ENCODE results near the gene CDC20B.
"Not testable (repeated sequence)": the region's sequence is repeated elsewhere in the genome, so short reads cannot be mapped to it uniquely, and the experiment has no call there.

The CDC20B gene

DNA sequence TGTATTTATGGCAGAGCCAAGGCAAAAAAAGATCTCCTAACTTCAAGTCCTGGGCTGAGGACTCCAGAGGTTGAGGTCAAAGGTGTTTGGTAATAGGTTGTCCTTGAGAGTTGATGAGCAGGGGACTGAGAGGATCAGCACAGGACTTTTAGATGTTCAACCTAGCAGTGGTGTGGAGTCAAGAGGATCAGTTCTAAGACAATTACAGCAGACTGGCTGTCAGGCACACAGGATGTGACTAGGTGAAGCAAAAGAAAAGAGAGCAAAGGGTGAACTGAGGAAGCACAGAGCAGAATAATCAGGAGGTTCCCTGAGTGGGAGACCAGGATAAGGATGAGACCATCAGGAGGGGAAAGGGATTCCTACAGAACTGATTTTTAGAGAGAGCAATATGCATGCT is 59.6 kb downstream of the CDC20B start:
- Histone ChIP-seq H3K9ac (ENCODE audit: low read length) (no peak overlapping the region), H3K79me2 (ENCODE audit: control insufficient read depth, insufficient read depth, low read length, poor library complexity) (no peaks in the 10 kb centered on the region), H3K36me3 (ENCODE audit: control insufficient read depth in 1 of 2, insufficient read depth in 2 of 2, low read length in 2 of 2) (no peaks in the 10 kb centered on the region), H3K4me3 (ENCODE audit: low read depth, low read length) (no peak overlapping the region), H2AFZ (ENCODE audit: insufficient read depth, low read length, poor library complexity) (no peak overlapping the region), H3K27me3 (ENCODE audit: insufficient read depth, low read length) (no peaks in the 10 kb centered on the region), H2AK5ac (ENCODE audit: low read length) (no peak overlapping the region), H2BK12ac (ENCODE audit: low read length) (no peak overlapping the region), H3K9me3 (ENCODE audit: insufficient read depth, low read depth, low read length) (peaks cover 1% of the 10 kb centered on the region), H3K27ac (ENCODE audit: low read depth, low read length) (no peak overlapping the region), H2BK120ac (ENCODE audit: insufficient read depth, low read length, poor library complexity) (no peak overlapping the region), H3K23ac (ENCODE audit: low read length) (no peak overlapping the region), H4K12ac (ENCODE audit: low read depth, low read length) (no peak overlapping the region), H3K14ac (ENCODE audit: low read length) (no peak overlapping the region), H4K91ac (ENCODE audit: low read depth, low read length) (no peak overlapping the region), H3K4ac (ENCODE audit: low read depth, low read length) (no peak overlapping the region), H3K18ac (ENCODE audit: low read length) (no peak overlapping the region), H3K4me2 (ENCODE audit: low read length) (no peak overlapping the region), H4K8ac (ENCODE audit: low read depth, low read length) (no peak overlapping the region), H3K4me1 (ENCODE audit: control insufficient read depth in 1 of 2, insufficient read depth in 2 of 2, low read length in 2 of 2) (no peaks in the 10 kb centered on the region), H3K79me1 (ENCODE audit: low read length) (no peaks in the 10 kb centered on the region), H2BK5ac (ENCODE audit: low read depth, low read length, poor library complexity) (no peak overlapping the region)
- DNase-seq: no peak

DNA sequence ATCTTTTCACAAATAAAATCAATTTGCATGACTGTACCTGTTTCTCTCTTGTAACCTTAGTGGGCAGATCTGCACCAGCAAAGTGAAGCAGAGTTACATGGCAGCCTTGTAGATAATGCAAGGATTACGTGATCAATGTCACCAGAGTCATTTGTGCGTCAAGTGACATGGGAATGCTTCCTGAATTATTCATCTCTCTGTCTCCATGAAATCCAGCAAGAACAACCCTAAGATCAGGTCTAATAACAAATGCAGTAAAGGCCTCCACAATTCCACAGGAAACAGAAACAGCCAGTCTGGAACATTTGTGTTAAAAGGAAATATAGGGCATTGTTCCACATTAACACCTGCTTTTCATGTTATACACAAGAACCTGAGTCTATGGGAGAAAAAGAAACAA is 62.8 kb downstream of the CDC20B start:
- H3K23ac ChIP-seq (ENCODE audit: low read length): no peak overlapping the region
- no peak overlapping the region for H2BK5ac ChIP-seq (ENCODE audit: low read depth, low read length, poor library complexity)
- H2BK120ac ChIP-seq (ENCODE audit: insufficient read depth, low read length, poor library complexity): no peak overlapping the region
- no peak overlapping the region for H3K4ac ChIP-seq (ENCODE audit: low read depth, low read length)
- H3K9me3 ChIP-seq (ENCODE audit: insufficient read depth, low read depth, low read length): no peaks in the 10 kb centered on the region
- no peak overlapping the region for H4K91ac ChIP-seq (ENCODE audit: low read depth, low read length)
- H3K9ac ChIP-seq (ENCODE audit: low read length): no peak overlapping the region
- H3K4me1 ChIP-seq (ENCODE audit: control insufficient read depth in 1 of 2, insufficient read depth in 2 of 2, low read length in 2 of 2): no peaks in the 10 kb centered on the region
- no peak overlapping the region for H3K4me3 ChIP-seq (ENCODE audit: low read depth, low read length)
- no peak overlapping the region for H3K18ac ChIP-seq (ENCODE audit: low read length)
- H2AFZ ChIP-seq (ENCODE audit: insufficient read depth, low read length, poor library complexity): no peak overlapping the region
- no peak for DNase-seq
- H3K27me3 ChIP-seq (ENCODE audit: insufficient read depth, low read length): no peaks in the 10 kb centered on the region
- no peak overlapping the region for H4K8ac ChIP-seq (ENCODE audit: low read depth, low read length)
- H3K4me2 ChIP-seq (ENCODE audit: low read length): no peak overlapping the region
- no peak overlapping the region for H2BK12ac ChIP-seq (ENCODE audit: low read length)
- no peak overlapping the region for H3K14ac ChIP-seq (ENCODE audit: low read length)
- H3K79me1 ChIP-seq (ENCODE audit: low read length): no peaks in the 10 kb centered on the region
- H3K79me2 ChIP-seq (ENCODE audit: control insufficient read depth, insufficient read depth, low read length, poor library complexity): no peaks in the 10 kb centered on the region
- no peak overlapping the region for H3K27ac ChIP-seq (ENCODE audit: low read depth, low read length)
- H3K36me3 ChIP-seq (ENCODE audit: control insufficient read depth in 1 of 2, insufficient read depth in 2 of 2, low read length in 2 of 2): no peaks in the 10 kb centered on the region
- H4K12ac ChIP-seq (ENCODE audit: low read depth, low read length): no peak overlapping the region
- WGBS (ENCODE audit: extremely low coverage, insufficient coverage, insufficient read length): no CpG with 5 or more reads among the region's 2 CpGs
- no peak overlapping the region for H2AK5ac ChIP-seq (ENCODE audit: low read length)

DNA sequence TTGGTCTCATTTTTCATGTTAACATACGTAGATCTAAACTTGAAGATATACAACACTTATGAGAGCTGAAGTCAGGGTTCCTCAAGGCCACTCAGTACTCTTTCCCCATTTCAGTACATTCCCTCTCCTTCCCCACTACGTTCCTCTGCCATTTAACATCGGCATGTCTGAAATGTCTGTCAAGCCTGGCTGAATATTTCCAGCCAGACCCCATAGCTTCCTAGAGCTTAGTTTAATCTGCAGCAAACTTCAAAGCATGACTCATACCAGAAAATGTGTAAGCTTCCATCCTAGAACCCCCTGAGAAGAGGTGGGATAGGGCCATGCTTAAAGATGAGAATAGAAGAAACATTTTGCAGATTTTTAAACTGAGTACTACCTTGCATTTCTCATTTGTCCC is 64.3 kb downstream of the CDC20B start:
- Histone ChIP-seq H4K91ac (ENCODE audit: low read depth, low read length) (no peak overlapping the region), H3K23ac (ENCODE audit: low read length) (no peak overlapping the region), H3K9ac (ENCODE audit: low read length) (no peak overlapping the region), H3K4me3 (ENCODE audit: low read depth, low read length) (no peak overlapping the region), H3K4me1 (ENCODE audit: control insufficient read depth in 1 of 2, insufficient read depth in 2 of 2, low read length in 2 of 2) (no peaks in the 10 kb centered on the region), H3K4me2 (ENCODE audit: low read length) (no peak overlapping the region), H2AFZ (ENCODE audit: insufficient read depth, low read length, poor library complexity) (no peak overlapping the region), H2BK120ac (ENCODE audit: insufficient read depth, low read length, poor library complexity) (no peak overlapping the region), H3K14ac (ENCODE audit: low read length) (no peak overlapping the region), H2BK12ac (ENCODE audit: low read length) (no peak overlapping the region), H3K27me3 (ENCODE audit: insufficient read depth, low read length) (no peaks in the 10 kb centered on the region), H4K8ac (ENCODE audit: low read depth, low read length) (no peak overlapping the region), H2BK5ac (ENCODE audit: low read depth, low read length, poor library complexity) (no peak overlapping the region), H3K79me2 (ENCODE audit: control insufficient read depth, insufficient read depth, low read length, poor library complexity) (no peaks in the 10 kb centered on the region), H3K36me3 (ENCODE audit: control insufficient read depth in 1 of 2, insufficient read depth in 2 of 2, low read length in 2 of 2) (no peaks in the 10 kb centered on the region), H3K18ac (ENCODE audit: low read length) (no peak overlapping the region), H3K4ac (ENCODE audit: low read depth, low read length) (no peak overlapping the region), H3K9me3 (ENCODE audit: insufficient read depth, low read depth, low read length) (no peaks in the 10 kb centered on the region), H3K27ac (ENCODE audit: low read depth, low read length) (no peak overlapping the region), H4K12ac (ENCODE audit: low read depth, low read length) (no peak overlapping the region), H3K79me1 (ENCODE audit: low read length) (no peaks in the 10 kb centered on the region), H2AK5ac (ENCODE audit: low read length) (no peak overlapping the region)
- WGBS (ENCODE audit: extremely low coverage, insufficient coverage, insufficient read length): no CpG with 5 or more reads among the region's 3 CpGs
- DNase-seq: no peak

DNA sequence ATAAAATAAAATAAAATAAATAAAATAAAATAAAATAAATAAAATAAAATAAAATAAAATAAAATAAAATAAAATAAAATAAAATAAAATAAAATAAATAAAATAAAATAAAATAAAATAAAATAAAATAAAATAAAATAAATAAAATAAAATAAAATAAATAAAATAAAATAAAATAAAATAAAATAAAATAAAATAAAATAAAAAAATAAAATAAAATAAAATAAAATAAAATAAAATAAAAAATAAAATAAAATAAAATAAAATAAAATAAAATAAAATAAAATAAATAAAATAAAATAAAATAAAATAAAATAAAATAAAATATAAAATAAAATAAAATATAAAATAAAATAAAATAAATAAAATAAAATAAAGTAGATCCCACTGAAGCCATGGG is 67.0 kb downstream of the CDC20B start:
- not testable (repeated sequence) for H3K14ac ChIP-seq (ENCODE audit: low read length); H2AK5ac ChIP-seq (ENCODE audit: low read length); H4K12ac ChIP-seq (ENCODE audit: low read depth, low read length); H3K4ac ChIP-seq (ENCODE audit: low read depth, low read length); H2AFZ ChIP-seq (ENCODE audit: insufficient read depth, low read length, poor library complexity); H3K79me1 ChIP-seq (ENCODE audit: low read length); H2BK120ac ChIP-seq (ENCODE audit: insufficient read depth, low read length, poor library complexity); H4K8ac ChIP-seq (ENCODE audit: low read depth, low read length); H3K36me3 ChIP-seq (ENCODE audit: control insufficient read depth in 1 of 2, insufficient read depth in 2 of 2, low read length in 2 of 2); H2BK5ac ChIP-seq (ENCODE audit: low read depth, low read length, poor library complexity); H3K9ac ChIP-seq (ENCODE audit: low read length); H3K4me1 ChIP-seq (ENCODE audit: control insufficient read depth in 1 of 2, insufficient read depth in 2 of 2, low read length in 2 of 2); H3K9me3 ChIP-seq (ENCODE audit: insufficient read depth, low read depth, low read length); H3K23ac ChIP-seq (ENCODE audit: low read length); H3K79me2 ChIP-seq (ENCODE audit: control insufficient read depth, insufficient read depth, low read length, poor library complexity); H2BK12ac ChIP-seq (ENCODE audit: low read length); H3K27ac ChIP-seq (ENCODE audit: low read depth, low read length); H3K27me3 ChIP-seq (ENCODE audit: insufficient read depth, low read length); H3K4me2 ChIP-seq (ENCODE audit: low read length); DNase-seq; H4K91ac ChIP-seq (ENCODE audit: low read depth, low read length); H3K18ac ChIP-seq (ENCODE audit: low read length); H3K4me3 ChIP-seq (ENCODE audit: low read depth, low read length)
